HepG2 (cell line): ENCODE measurements around the gene LGI1. TPM values are rescaled to one million over a fixed set of nuclear protein-coding genes. Genes with fewer than 3 reads are reported as not detected.

Experiments
- ATAC-seq: fragments of 200-7000 bp; cut with Tn5 transposase; 3 replicates; pipeline ENCODE4 v1.9.1; 2020; ENCODE audit warnings: mild to moderate bottlenecking, moderate library complexity
- BruUV-seq: library from RNA; stranded (reverse); fragments of 400-500 nt; replicated peaks from 2 replicates; lab custom pipeline; 2021; lab: Mats Ljungman, UMichigan
- CTCF ChIA-PET: fragments of 300-600 bp; formaldehyde crosslinking; extraction: SDS; loops from one replicate; lab custom pipeline; 2021; ENCODE audit warnings: low total read pairs, inconsistent platforms, low intra/inter-chr PET ratio; lab: Yijun Ruan, JAX
- POLR2A ChIA-PET: fragments of 350-600 bp; sonication (Branson Sonifier 250); formaldehyde crosslinking; loops from one replicate; lab custom pipeline; 2020; ENCODE audit warnings: antibody characterized with exemption, inconsistent platforms; lab: Yijun Ruan, JAX
- DNase-seq: peaks from one replicate; pipeline ENCODE4 v3.0.0-alpha.2; 2015; ENCODE audit warnings: low spot score
- FAIRE-seq: peaks from 3 replicates; lab custom pipeline; 2011; peaks lifted over from hg19 to GRCh38; lab: Jason Lieb, UNC
- H2AFZ ChIP-seq: one replicate; pipeline ENCODE4 v1.6.1; 2011; ENCODE audit warnings: low read length, inconsistent platforms
- H3K27ac ChIP-seq: fragments of 300-600 bp; 3 replicates; pipeline ENCODE4 v1.8.0; 2011; ENCODE audit warnings: mixed run types, mild to moderate bottlenecking, mixed read lengths, low read length, inconsistent platforms; ENCODE audit not compliant: insufficient read depth; ENCODE audit errors: extremely low read length
- H3K27me3 ChIP-seq, 2 experiments: fragments of 200-600 bp in 1 of 2; 2 replicates in 1 of 2; 3 replicates in 1 of 2; pipeline versions ENCODE4 v1.6.0 to v1.8.0; 2011; ENCODE audit warnings: low read length in 2 of 2, mild to moderate bottlenecking in 2 of 2, moderate library complexity in 2 of 2, inconsistent platforms in 1 of 2; ENCODE audit not compliant: insufficient read depth in 2 of 2, control insufficient read depth in 1 of 2
- H3K36me3 ChIP-seq, 2 experiments: fragments of 200-600 bp in 1 of 2; replicated peaks in 1 of 2; 2 replicates in 1 of 2; 3 replicates in 1 of 2; pipeline versions ENCODE4 v1.5.1 to v1.8.0; 2011; ENCODE audit warnings: low read length in 2 of 2, inconsistent platforms in 1 of 2; ENCODE audit not compliant: insufficient read depth in 2 of 2, control insufficient read depth in 1 of 2
- H3K4me1 ChIP-seq: 2 replicates; pipeline ENCODE4 v1.5.1; 2012; ENCODE audit warnings: low read length, inconsistent platforms; ENCODE audit not compliant: insufficient read depth
- H3K4me2 ChIP-seq: 2 replicates; pipeline ENCODE4 v1.6.0; 2011; ENCODE audit warnings: low read depth, low read length, inconsistent platforms
- H3K4me3 ChIP-seq, 3 experiments: fragments of 200-600 bp in 1 of 3; sonication (generic), shearing (Covaris generic) in 1 of 3; replicated peaks in 1 of 3; 2 replicates each; pipeline ENCODE4 v1.5.1; 2011 to 2016; ENCODE audit warnings: low read length in 3 of 3, inconsistent platforms in 2 of 3, low read depth in 2 of 3, mild to moderate bottlenecking in 2 of 3, control low read depth in 1 of 3, mixed read lengths in 1 of 3; ENCODE audit not compliant: insufficient read depth in 1 of 3
- H3K79me2 ChIP-seq: one replicate; pipeline ENCODE4 v1.6.1; 2011; ENCODE audit warnings: low read length, inconsistent platforms; ENCODE audit not compliant: insufficient read depth
- H3K9ac ChIP-seq: 2 replicates; pipeline ENCODE4 v1.6.0; 2011; ENCODE audit warnings: mild to moderate bottlenecking, low read depth, low read length, inconsistent platforms; ENCODE audit not compliant: insufficient read depth
- H3K9me3 ChIP-seq: 2 replicates; pipeline ENCODE4 v1.5.1; 2012; ENCODE audit warnings: mild to moderate bottlenecking, low read length
- H4K20me1 ChIP-seq: 2 replicates; pipeline ENCODE4 v1.6.0; 2011; ENCODE audit warnings: inconsistent platforms, mild to moderate bottlenecking, low read length, moderate library complexity; ENCODE audit not compliant: insufficient read depth
- HNF4A ChIP-seq: sonication (generic); formaldehyde crosslinking; IDR thresholded peaks from 2 replicates; pipeline ENCODE4 v1.4.0; 2020; ENCODE audit warnings: missing genetic modification reagents
- KDM5A ChIP-seq: fragments of 200-600 bp; sonication (generic); IDR thresholded peaks from 2 replicates; pipeline ENCODE4 v1.7.0; 2018; ENCODE audit warnings: antibody characterized with exemption, mild to moderate bottlenecking, low read length, borderline replicate concordance
- NKX3-1 ChIP-seq: sonication (generic); formaldehyde crosslinking; IDR thresholded peaks from 2 replicates; pipeline ENCODE4 v1.5.0; 2020; ENCODE audit warnings: missing genetic modification reagents
- NR3C1 ChIP-seq: sonication (generic); formaldehyde crosslinking; IDR thresholded peaks from 2 replicates; pipeline ENCODE4 v1.4.0; 2020; ENCODE audit warnings: missing genetic modification reagents
- SIX1 ChIP-seq: sonication (generic); formaldehyde crosslinking; IDR thresholded peaks from 2 replicates; pipeline ENCODE4 v1.4.0; 2020; ENCODE audit warnings: missing genetic modification reagents, borderline replicate concordance
- SMAD3 ChIP-seq: sonication (generic); formaldehyde crosslinking; IDR thresholded peaks from 2 replicates; pipeline ENCODE4 v1.4.0; 2020; ENCODE audit warnings: missing genetic modification reagents
- SMAD9 ChIP-seq: sonication (generic); formaldehyde crosslinking; IDR thresholded peaks from 2 replicates; pipeline ENCODE4 v1.5.1; 2020; ENCODE audit warnings: mild to moderate bottlenecking, missing genetic modification reagents
- SOX6 ChIP-seq, 2 experiments: fragments of 450-650 bp in 1 of 2; sonication (generic) in 1 of 2; formaldehyde crosslinking in 1 of 2; IDR thresholded peaks; 2 replicates each; pipeline versions ENCODE4 v1.4.0 to v1.6.1; 2017 to 2020; ENCODE audit warnings: antibody characterized with exemption in 1 of 2, mild to moderate bottlenecking in 1 of 2, missing genetic modification reagents in 1 of 2
- STAG1 ChIP-seq: sonication (generic); formaldehyde crosslinking; IDR thresholded peaks from 2 replicates; pipeline ENCODE4 v1.4.0; 2020; ENCODE audit warnings: missing genetic modification reagents
- ZMYM3 ChIP-seq: sonication (generic); formaldehyde crosslinking; IDR thresholded peaks from 2 replicates; pipeline ENCODE4 v1.5.1; 2020; ENCODE audit warnings: mild to moderate bottlenecking, missing genetic modification reagents
- ZNF33A ChIP-seq: sonication (generic); formaldehyde crosslinking; IDR thresholded peaks from 2 replicates; pipeline ENCODE4 v1.5.1; 2020; ENCODE audit warnings: missing genetic modification reagents, mild to moderate bottlenecking, moderate library complexity, borderline replicate concordance
- ZNF549 ChIP-seq: sonication (generic); formaldehyde crosslinking; IDR thresholded peaks from 2 replicates; pipeline ENCODE4 v1.5.0; 2020; ENCODE audit warnings: missing genetic modification reagents
- ZNF567 ChIP-seq: sonication (generic); formaldehyde crosslinking; IDR thresholded peaks from 2 replicates; pipeline ENCODE4 v1.8.1; 2023; ENCODE audit warnings: mild to moderate bottlenecking, missing genetic modification reagents, borderline replicate concordance
- ZNF652 ChIP-seq: IDR thresholded peaks from 2 replicates; pipeline ENCODE4 v1.6.1; 2016; ENCODE audit warnings: low read depth, borderline replicate concordance
- ZNF761 ChIP-seq: sonication (generic); formaldehyde crosslinking; conservative IDR thresholded peaks from 2 replicates; pipeline ENCODE4 v1.4.0; 2020; ENCODE audit warnings: mild to moderate bottlenecking, missing genetic modification reagents
- WGBS: methylation state at CpG from one replicate; pipeline ENCODE4 v1.1.6; 2017; ENCODE audit warnings: low lambda C conversion rate; 5-methylcytosine and 5-hydroxymethylcytosine counted together
- in situ Hi-C: cut with HindIII; loops from 2 replicates; pipeline ENCODE4 v1.10.0; 2017; ENCODE audit warnings: low pct_unique_long_range_greater_than_20kb; ENCODE audit not compliant: extremely low pct_ligation_motif_present
- intact Hi-C: fragments of 100-400 bp; cut with micrococcal nuclease; formaldehyde crosslinking; loops from one replicate; pipeline ENCODE4 v1.10.0; 2022; ENCODE audit not compliant: unreplicated experiment
- polyA plus RNA-seq, 8 experiments: library from polyadenylated mRNA; depleted of rRNA in 3 of 8; stranded (reverse) in 7 of 8; unstranded in 1 of 8; fragments of >200 nt; fragmentation: Illumina TruSeq in 4 of 8; extraction: Trizol in 4 of 8; gene quantifications; 2 replicates each; pipeline versions ENCODE4 v1.2.1 to v1.2.3, GENCODE V29; 2011 to 2016; ENCODE audit warnings: low read depth in 4 of 8, missing spikeins in 1 of 8, mixed read lengths in 1 of 8; ENCODE audit not compliant: insufficient read depth in 1 of 8
- total RNA-seq, 5 experiments: library from RNA; depleted of rRNA; stranded (reverse); fragments of >200 nt; fragmentation: Illumina TruSeq; extraction: Trizol; gene quantifications; 2 replicates each; pipeline ENCODE4 v1.2.3, GENCODE V29; 2016; ENCODE audit warnings: low read depth in 1 of 5
- TF ChIP-seq, protein P1 (sequence below): sonication (generic); formaldehyde crosslinking; IDR thresholded peaks from 2 replicates; pipeline ENCODE4 v1.4.0; 2020; ENCODE audit warnings: mild to moderate bottlenecking, missing genetic modification reagents

The LGI1 gene
- total and polyA plus RNA-seq, 2 of the 13 experiments (the other 11 are each of a cell fraction or from before 2014, with no cell fraction given), result not detected

DNA sequence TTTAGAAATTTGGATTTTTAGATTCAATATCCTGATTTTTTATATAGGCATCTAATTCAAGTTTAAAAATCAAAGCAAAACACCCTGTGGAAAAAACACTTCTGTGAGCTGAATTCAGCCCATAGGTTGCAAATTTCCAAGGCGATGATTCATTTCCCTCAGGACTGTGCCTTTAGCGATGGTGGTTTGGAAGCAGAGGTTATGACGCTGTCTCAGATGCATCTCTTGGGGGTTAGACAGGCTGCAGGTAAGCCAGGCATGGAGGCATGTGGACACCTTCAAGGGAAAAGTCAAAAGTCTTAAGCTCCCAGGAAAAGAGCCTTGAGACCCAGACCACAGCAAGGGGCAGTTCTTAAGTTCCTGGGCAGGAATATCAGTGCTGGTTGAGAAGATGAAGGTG, 45.8 kb upstream of the LGI1 start (continued):
- no peak for TF ChIP-seq ZNF761 (CRISPR knock-in tag)

DNA sequence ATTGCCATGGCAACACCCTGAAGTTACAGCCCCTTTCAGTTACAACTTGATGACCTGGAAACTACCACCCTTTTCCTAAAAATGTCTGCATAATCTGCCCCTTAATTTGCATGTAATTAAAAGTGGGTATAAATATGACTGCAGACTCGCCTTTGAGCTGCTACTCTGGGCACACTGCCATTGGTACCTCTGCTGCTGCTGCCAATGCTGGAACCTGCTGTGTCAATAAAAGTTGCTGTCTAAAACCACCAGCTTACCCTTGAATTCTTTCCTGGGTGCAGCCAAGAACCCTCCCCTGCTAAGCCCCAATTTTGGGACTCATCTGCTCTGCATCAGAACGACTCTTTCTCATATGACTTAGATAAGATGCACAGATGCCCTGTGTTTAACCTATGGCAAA, 45.1 kb upstream of the LGI1 start:
- Histone ChIP-seq H3K4me2 (no peak overlapping the region), H3K9me3 (no peaks in the 10 kb centered on the region), H4K20me1 (no peaks in the 10 kb centered on the region), H3K9ac (no peak overlapping the region), H3K36me3 (no peaks in the 10 kb centered on the region), H3K27me3 (peaks cover 0 to 2% of the 10 kb centered on the region in 2 experiments; a peak in 1 of 5 replicates), H3K4me1 (peaks cover 9% of the 10 kb centered on the region), H3K27ac (no peak overlapping the region), H3K79me2 (no peaks in the 10 kb centered on the region), H2AFZ (no peak overlapping the region)
- CTCF ChIA-PET, result no interaction called here
- in situ Hi-C loops, result no loop called here
- no TSS peak for BruUV-seq
- ATAC-seq, result no peak
- no peak for DNase-seq
- no peak for FAIRE-seq
- intact Hi-C loops, result no loop called here
- POLR2A ChIA-PET, result no interaction called here
- no peak for TF ChIP-seq ZNF549
- no peak for TF ChIP-seq SMAD9
- no peak for TF ChIP-seq NR3C1 (CRISPR knock-in tag)
- no peak for TF ChIP-seq STAG1 (CRISPR knock-in tag)
- no peak for TF ChIP-seq SMAD3 (CRISPR knock-in tag)
- no peak for TF ChIP-seq HNF4A (CRISPR knock-in tag)
- no peak for TF ChIP-seq ZMYM3
- TF ChIP-seq, protein P1, sequence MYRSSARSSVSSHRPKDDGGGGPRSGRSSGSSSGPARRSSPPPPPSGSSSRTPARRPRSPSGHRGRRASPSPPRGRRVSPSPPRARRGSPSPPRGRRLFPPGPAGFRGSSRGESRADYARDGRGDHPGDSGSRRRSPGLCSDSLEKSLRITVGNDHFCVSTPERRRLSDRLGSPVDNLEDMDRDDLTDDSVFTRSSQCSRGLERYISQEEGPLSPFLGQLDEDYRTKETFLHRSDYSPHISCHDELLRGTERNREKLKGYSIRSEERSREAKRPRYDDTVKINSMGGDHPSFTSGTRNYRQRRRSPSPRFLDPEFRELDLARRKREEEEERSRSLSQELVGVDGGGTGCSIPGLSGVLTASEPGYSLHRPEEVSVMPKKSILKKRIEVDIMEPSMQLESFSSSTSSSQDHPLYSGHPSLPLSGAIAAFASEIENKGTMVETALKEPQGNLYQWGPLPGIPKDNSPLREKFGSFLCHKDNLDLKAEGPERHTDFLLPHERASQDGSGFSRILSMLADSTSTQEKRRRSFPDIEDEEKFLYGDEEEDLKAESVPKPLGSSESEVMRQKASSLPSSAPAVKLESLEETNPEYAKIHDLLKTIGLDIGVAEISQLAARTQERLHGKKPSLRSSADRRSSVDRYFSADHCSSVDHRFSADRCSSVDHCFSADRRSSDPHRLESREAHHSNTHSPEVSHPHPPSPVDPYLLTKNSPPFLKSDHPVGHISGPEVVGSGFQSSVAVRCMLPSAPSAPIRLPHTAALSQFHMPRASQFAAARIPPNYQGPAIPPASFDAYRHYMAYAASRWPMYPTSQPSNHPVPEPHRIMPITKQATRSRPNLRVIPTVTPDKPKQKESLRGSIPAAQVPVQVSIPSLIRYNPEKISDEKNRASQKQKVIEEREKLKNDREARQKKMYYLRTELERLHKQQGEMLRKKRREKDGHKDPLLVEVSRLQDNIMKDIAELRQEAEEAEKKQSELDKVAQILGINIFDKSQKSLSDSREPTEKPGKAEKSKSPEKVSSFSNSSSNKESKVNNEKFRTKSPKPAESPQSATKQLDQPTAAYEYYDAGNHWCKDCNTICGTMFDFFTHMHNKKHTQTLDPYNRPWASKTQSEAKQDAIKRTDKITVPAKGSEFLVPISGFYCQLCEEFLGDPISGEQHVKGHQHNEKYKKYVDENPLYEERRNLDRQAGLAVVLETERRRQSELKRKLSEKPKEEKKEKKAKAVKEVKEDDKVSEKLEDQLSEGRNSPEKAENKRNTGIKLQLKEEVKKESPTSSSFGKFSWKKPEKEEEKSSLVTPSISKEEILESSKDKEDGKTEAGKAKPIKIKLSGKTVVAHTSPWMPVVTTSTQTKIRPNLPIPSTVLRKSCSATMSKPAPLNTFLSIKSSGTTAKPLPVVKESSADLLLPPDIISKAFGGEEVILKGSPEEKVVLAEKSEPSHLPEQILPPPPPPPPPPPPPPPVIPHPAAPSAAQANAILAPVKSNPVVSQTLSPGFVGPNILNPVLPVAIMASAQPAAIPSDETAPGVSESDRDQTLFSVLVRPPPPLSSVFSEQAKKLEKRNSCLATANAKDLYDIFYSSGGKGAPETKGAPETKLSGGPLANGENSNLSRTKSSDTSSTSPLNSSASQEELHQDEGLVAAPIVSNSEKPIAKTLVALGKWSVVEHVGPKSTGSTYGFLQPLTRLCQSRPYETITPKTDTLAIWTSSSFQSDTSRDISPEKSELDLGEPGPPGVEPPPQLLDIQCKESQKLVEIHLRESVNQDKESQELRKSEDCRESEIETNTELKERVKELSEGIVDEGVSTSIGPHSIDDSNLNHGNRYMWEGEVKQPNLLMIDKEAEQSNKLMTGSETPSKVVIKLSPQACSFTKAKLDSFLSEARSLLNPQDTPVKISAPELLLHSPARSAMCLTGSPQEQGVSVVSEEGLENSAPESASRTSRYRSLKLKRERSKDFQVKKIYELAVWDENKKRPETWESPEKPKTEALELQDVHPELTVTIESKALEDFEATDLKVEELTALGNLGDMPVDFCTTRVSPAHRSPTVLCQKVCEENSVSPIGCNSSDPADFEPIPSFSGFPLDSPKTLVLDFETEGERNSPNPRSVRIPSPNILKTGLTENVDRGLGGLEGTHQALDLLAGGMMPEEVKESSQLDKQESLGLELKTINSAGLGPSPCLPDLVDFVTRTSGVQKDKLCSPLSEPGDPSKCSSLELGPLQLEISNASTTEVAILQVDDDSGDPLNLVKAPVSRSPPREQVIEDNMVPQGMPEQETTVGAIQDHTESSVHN (CRISPR knock-in tag), result no peak
- no peak for TF ChIP-seq ZNF652 (CRISPR knock-in tag)
- no peak for TF ChIP-seq SIX1 (CRISPR knock-in tag)
- TF ChIP-seq SOX6 (IDR thresholded peaks at IDR 0.05), result no peak
- TF ChIP-seq SOX6 (CRISPR knock-in tag; IDR thresholded peaks at IDR 0.05), result no peak
- TF ChIP-seq ZNF33A (CRISPR knock-in tag), result no peak
- TF ChIP-seq KDM5A, result no peak
- TF ChIP-seq NKX3-1 (CRISPR knock-in tag), result no peak
- no peak for TF ChIP-seq ZNF567 (CRISPR knock-in tag)
- TF ChIP-seq, all 625 proteins: peak for 0
- no peak overlapping the region for H3K4me3 ChIP-seq
- 10% methylated on average over 1 of the region's 2 CpGs for WGBS
